Keratinocyte (primary cell): ENCODE results near the gene MLLT6. TPM values are rescaled to one million over a fixed set of nuclear protein-coding genes. Genes with fewer than 3 reads are reported as not detected.
A peak's percentile ranks its signal among the peaks of the same experiment; 100 is the strongest.

Source experiments
- DNase-seq: peaks from one replicate; pipeline ENCODE4 v3.0.0-alpha.2; 2011; ENCODE audit warnings: low read depth, missing footprints, low spot score
- FAIRE-seq: peaks from 2 replicates; lab custom pipeline; 2011; peaks lifted over from hg19 to GRCh38; lab: Jason Lieb, UNC
- H2AFZ ChIP-seq: 2 replicates; pipeline ENCODE4 v1.6.0; 2012; ENCODE audit warnings: low read length, control low read depth, inconsistent platforms; ENCODE audit not compliant: control insufficient read depth
- H3K27ac ChIP-seq: 2 replicates; pipeline ENCODE4 v1.5.1; 2011; ENCODE audit warnings: low read length; ENCODE audit not compliant: control insufficient read depth, insufficient read depth
- H3K27me3 ChIP-seq: 3 replicates; pipeline ENCODE4 v1.6.0; 2011; ENCODE audit warnings: low read length; ENCODE audit not compliant: control insufficient read depth, insufficient read depth; ENCODE audit errors: extremely low read depth
- H3K36me3 ChIP-seq, 2 experiments: 2 replicates in 1 of 2; 3 replicates in 1 of 2; pipeline ENCODE4 v1.5.1; 2011; ENCODE audit warnings: low read length in 2 of 2, mild to moderate bottlenecking in 1 of 2; ENCODE audit not compliant: control insufficient read depth in 2 of 2, insufficient read depth in 2 of 2; ENCODE audit errors: extremely low read depth in 1 of 2
- H3K4me1 ChIP-seq: 3 replicates; pipeline ENCODE4 v1.5.1; 2011; ENCODE audit warnings: low read length; ENCODE audit not compliant: control insufficient read depth, insufficient read depth; ENCODE audit errors: extremely low read depth
- H3K4me2 ChIP-seq: 3 replicates; pipeline ENCODE4 v1.6.0; 2011; ENCODE audit warnings: low read depth, low read length; ENCODE audit not compliant: control insufficient read depth, insufficient read depth; ENCODE audit errors: extremely low read depth
- H3K4me3 ChIP-seq, 3 experiments: fragments of 200-600 bp in 1 of 3; sonication (generic) in 1 of 3; 2 replicates in 2 of 3; 3 replicates in 1 of 3; pipeline ENCODE4 v1.5.1; 2011 to 2016; ENCODE audit warnings: low read length in 3 of 3, mild to moderate bottlenecking in 3 of 3, control low read depth in 2 of 3, inconsistent platforms in 1 of 3, low read depth in 1 of 3, mixed read lengths in 1 of 3, mixed run types in 1 of 3, moderate library complexity in 1 of 3; ENCODE audit not compliant: control insufficient read depth in 2 of 3, insufficient read depth in 2 of 3; ENCODE audit errors: extremely low read depth in 1 of 3
- H3K79me2 ChIP-seq: 2 replicates; pipeline ENCODE4 v1.6.0; 2012; ENCODE audit warnings: low read length; ENCODE audit not compliant: control insufficient read depth, insufficient read depth
- H3K9ac ChIP-seq: 3 replicates; pipeline ENCODE4 v1.6.0; 2011; ENCODE audit warnings: low read length; ENCODE audit not compliant: control insufficient read depth, insufficient read depth; ENCODE audit errors: extremely low read depth
- H3K9me1 ChIP-seq: 3 replicates; pipeline ENCODE4 v1.6.0; 2011; ENCODE audit warnings: low read length; ENCODE audit not compliant: control insufficient read depth, insufficient read depth; ENCODE audit errors: extremely low read depth
- H3K9me3 ChIP-seq: 2 replicates; pipeline ENCODE4 v1.5.1; 2012; ENCODE audit warnings: low read depth, low read length; ENCODE audit not compliant: control insufficient read depth
- H4K20me1 ChIP-seq: 3 replicates; pipeline ENCODE4 v1.6.0; 2011; ENCODE audit warnings: low read length; ENCODE audit not compliant: control insufficient read depth, insufficient read depth; ENCODE audit errors: extremely low read depth
- CTCF ChIP-seq, 3 experiments: IDR thresholded peaks in 1 of 3; conservative IDR thresholded peaks in 1 of 3; optimal IDR thresholded peaks in 1 of 3; 2 replicates in 2 of 3; 3 replicates in 1 of 3; pipeline versions ENCODE3 to v1.5.1; 2011; ENCODE audit warnings: low read length in 3 of 3, mild to moderate bottlenecking in 3 of 3, moderate library complexity in 2 of 3, control low read depth in 1 of 3, inconsistent platforms in 1 of 3; ENCODE audit not compliant: insufficient read depth in 2 of 3; ENCODE audit errors: extremely low read depth in 1 of 3
- EZH2 ChIP-seq: IDR thresholded peaks from one replicate; pipeline ENCODE4 v1.6.1; 2012; ENCODE audit warnings: inconsistent platforms, mild to moderate bottlenecking, low read length, moderate library complexity
- dilution Hi-C: fragments of 300-500 bp; cut with MboI; formaldehyde crosslinking; loops from one replicate; pipeline ENCODE4 v1.7.0; 2020; ENCODE audit warnings: low sequenced_read_pairs; ENCODE audit not compliant: extremely low pct_ligation_motif_present
- polyA plus RNA-seq, 5 experiments: library from polyadenylated mRNA; depleted of rRNA in 3 of 5; stranded (reverse) in 3 of 5; stranded (forward) in 1 of 5; unstranded in 1 of 5; fragments of >200 nt; gene quantifications; 1 replicate in 1 of 5; 2 replicates in 3 of 5; 3 replicates in 1 of 5; pipeline versions ENCODE4 v1.2.1 to v1.2.3, GENCODE V29; 2011 to 2012; ENCODE audit warnings: missing spikeins in 2 of 5, low read depth in 1 of 5, low replicate concordance in 1 of 5

Gene MLLT6
- polyA plus RNA-seq, 1 donor (not counting 4 experiments of a cell fraction or from before 2014, with no cell fraction given), result 17.4 TPM

GRCh38 chr17:38735161-38735997, 30.3 kb downstream of the MLLT6 start:
- peaks cover 11% of the 10 kb centered on the region for H3K4me1 ChIP-seq
- TF ChIP-seq EZH2 (no peak), CTCF (optimal IDR thresholded peaks at IDR 0.05 in 1 of 3, IDR thresholded peaks at IDR 0.05 in 1 of 3, conservative IDR thresholded peaks at IDR 0.05 in 1 of 3; ENCODE audit: extremely low read depth in 1 of 3, insufficient read depth in 2 of 3, low read length in 3 of 3) (peak; percentile 75 to 98 (median 97))
- H3K9ac ChIP-seq, result no peak overlapping the region
- FAIRE-seq, result no peak
- peaks cover 13% of the 10 kb centered on the region for H3K79me2 ChIP-seq
- H3K9me3 ChIP-seq, result no peaks in the 10 kb centered on the region
- H3K36me3 ChIP-seq, result peaks cover 22 to 38% of the 10 kb centered on the region in 2 experiments
- no peaks in the 10 kb centered on the region for H3K27me3 ChIP-seq
- no peak overlapping the region for H2AFZ ChIP-seq
- no peak for DNase-seq
- H3K27ac ChIP-seq, result no peak overlapping the region
- dilution Hi-C loops, result no loop called here
- H3K4me3 ChIP-seq, result no peak overlapping the region
- H3K9me1 ChIP-seq, result no peaks in the 10 kb centered on the region
- no peaks in the 10 kb centered on the region for H4K20me1 ChIP-seq
- no peak overlapping the region for H3K4me2 ChIP-seq

GRCh38 chr17:38738007-38738662, 33.1 kb downstream of the MLLT6 start:
- TF ChIP-seq EZH2 (no peak), CTCF (optimal IDR thresholded peaks at IDR 0.05 in 1 of 3, IDR thresholded peaks at IDR 0.05 in 1 of 3, conservative IDR thresholded peaks at IDR 0.05 in 1 of 3; ENCODE audit: extremely low read depth in 1 of 3, insufficient read depth in 2 of 3, low read length in 3 of 3) (no peak)
- dilution Hi-C loops, result no loop called here
- no peaks in the 10 kb centered on the region for H3K27me3 ChIP-seq
- H3K27ac ChIP-seq, result no peak overlapping the region
- H3K36me3 ChIP-seq, result peaks cover 17 to 29% of the 10 kb centered on the region in 2 experiments
- no peak overlapping the region for H2AFZ ChIP-seq
- H3K4me3 ChIP-seq, result no peak overlapping the region
- H3K9ac ChIP-seq, result no peak overlapping the region
- H3K9me1 ChIP-seq, result no peaks in the 10 kb centered on the region
- no peak overlapping the region for H3K4me2 ChIP-seq
- no peaks in the 10 kb centered on the region for H3K9me3 ChIP-seq
- H3K4me1 ChIP-seq, result peaks cover 10% of the 10 kb centered on the region
- no peak for FAIRE-seq
- peaks cover 4% of the 10 kb centered on the region for H4K20me1 ChIP-seq
- peaks cover 22% of the 10 kb centered on the region for H3K79me2 ChIP-seq
- DNase-seq, result no peak
